Glutamatergic neuron (in vitro differentiated cells): ENCODE data around the gene LHFPL4. TPM values are rescaled to one million over a fixed set of nuclear protein-coding genes. Genes with fewer than 3 reads are reported as not detected.
"Not testable (repeated sequence)": the region's sequence is repeated elsewhere in the genome, so short reads cannot be mapped to it uniquely, and the experiment has no call there.

Experiments
- DNase-seq: peaks from one replicate; pipeline ENCODE4 v3.0.0; 2022
- H3K27ac Mint-ChIP-seq: one replicate; pipeline ENCODE4 v1.8.0; 2020; ENCODE audit warnings: mild to moderate bottlenecking, mixed read lengths, inconsistent platforms; ENCODE audit not compliant: unreplicated experiment
- H3K27me3 Mint-ChIP-seq: one replicate; pipeline ENCODE4 v1.8.0; 2020; ENCODE audit warnings: mild to moderate bottlenecking, moderate library complexity, mixed read lengths, inconsistent platforms; ENCODE audit not compliant: unreplicated experiment
- H3K36me3 Mint-ChIP-seq: one replicate; pipeline ENCODE4 v1.8.0; 2020; ENCODE audit warnings: mild to moderate bottlenecking, mixed read lengths, inconsistent platforms; ENCODE audit not compliant: unreplicated experiment
- H3K4me1 Mint-ChIP-seq: one replicate; pipeline ENCODE4 v1.8.0; 2020; ENCODE audit warnings: mild to moderate bottlenecking, low read depth, mixed read lengths, inconsistent platforms; ENCODE audit not compliant: unreplicated experiment
- H3K4me3 Mint-ChIP-seq: one replicate; pipeline ENCODE4 v1.8.0; 2020; ENCODE audit warnings: mild to moderate bottlenecking, mixed read lengths, inconsistent platforms; ENCODE audit not compliant: unreplicated experiment
- H3K9me3 Mint-ChIP-seq: one replicate; pipeline ENCODE4 v1.8.0; 2020; ENCODE audit warnings: mild to moderate bottlenecking, moderate library complexity, mixed read lengths, inconsistent platforms; ENCODE audit not compliant: unreplicated experiment
- CTCF ChIP-seq: fragments of 200-600 bp; sonication (generic); IDR thresholded peaks from one replicate; pipeline ENCODE4 v1.5.0; 2021; ENCODE audit not compliant: partially characterized antibody, unreplicated experiment
- total RNA-seq: library from RNA; stranded (reverse); fragmentation: NEBNext Ultra II Directional; extraction: Animal tissue kit (Norgen Biotek cat#: 25700); gene quantifications from one replicate; pipeline ENCODE4 v1.2.1, GENCODE V29; 2021; ENCODE audit not compliant: unreplicated experiment

Gene LHFPL4
- total RNA-seq, 1 donor from 2014 or later = 23.4 TPM

DNA sequence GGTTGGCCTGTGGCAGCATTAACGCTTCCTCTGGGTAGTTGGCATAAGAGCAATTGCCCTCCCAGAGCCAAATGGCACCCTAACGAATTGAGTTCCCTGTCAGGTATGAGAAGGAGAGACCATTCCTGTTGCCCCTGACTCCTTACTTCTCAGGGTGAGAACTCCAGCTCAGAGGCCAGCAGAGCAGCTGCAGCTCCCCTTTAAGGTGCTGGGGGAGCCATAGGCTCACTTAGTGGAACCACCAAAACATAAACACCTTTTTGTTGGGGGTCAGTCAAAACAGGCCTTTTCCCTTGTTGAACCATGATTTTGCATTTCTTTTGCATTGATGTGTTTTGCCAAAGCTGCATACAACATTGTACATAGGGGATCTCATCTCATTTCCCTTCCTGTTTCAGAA, 28.1 kb upstream of the LHFPL4 start:
- TF ChIP-seq CTCF = no peak
- Mint-ChIP-seq H3K36me3 (peaks cover 5% of the 10 kb centered on the region), H3K9me3 (peaks cover 5% of the 10 kb centered on the region), H3K4me1 (no peaks in the 10 kb centered on the region), H3K4me3 (no peak overlapping the region), H3K27ac (no peak overlapping the region), H3K27me3 (no peaks in the 10 kb centered on the region)
- no peak for DNase-seq

DNA sequence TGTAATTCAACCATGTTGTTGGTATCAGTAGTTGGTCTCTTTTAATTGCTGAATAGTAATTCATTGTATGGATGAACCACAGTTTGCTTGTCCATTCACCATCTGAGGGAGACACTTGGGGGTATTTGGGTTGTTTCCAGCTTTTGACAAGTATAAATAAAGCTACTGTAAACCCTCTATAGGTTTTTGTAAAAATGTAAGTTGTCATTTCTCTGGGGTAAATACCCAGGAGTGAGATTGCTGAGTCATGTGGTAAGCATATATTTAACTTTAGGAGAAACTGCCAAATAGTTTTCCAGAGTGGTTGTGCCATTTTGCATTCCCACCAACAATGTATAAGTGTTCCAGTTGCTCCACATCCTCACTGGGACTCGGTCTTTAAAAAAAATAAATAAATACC, 15.4 kb upstream of the LHFPL4 start:
- Mint-ChIP-seq H3K27me3 (peaks cover 3% of the 10 kb centered on the region), H3K4me1 (no peaks in the 10 kb centered on the region), H3K36me3 (peaks cover 11% of the 10 kb centered on the region), H3K4me3 (no peak overlapping the region), H3K9me3 (peaks cover 2% of the 10 kb centered on the region), H3K27ac (no peak overlapping the region)
- no peak for DNase-seq
- TF ChIP-seq CTCF = no peak

DNA sequence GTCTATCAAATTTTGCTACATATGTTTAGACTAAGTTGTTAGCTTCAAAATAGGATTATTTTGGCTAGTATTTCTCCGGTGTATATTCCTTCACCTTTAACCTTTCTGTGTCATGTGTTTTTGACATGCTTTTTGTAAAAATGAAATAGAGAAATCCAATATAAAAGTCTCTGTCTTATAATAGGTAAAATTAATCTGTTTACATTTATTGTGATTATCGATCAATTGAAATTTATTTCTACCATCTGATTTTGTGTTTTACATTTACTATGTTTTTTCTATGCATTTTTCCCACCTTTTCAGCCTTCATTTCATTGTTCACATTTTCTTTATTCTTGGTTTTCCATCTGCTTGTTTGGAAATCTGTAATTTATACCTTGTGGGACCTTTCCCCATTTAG, 11.7 kb upstream of the LHFPL4 start:
- Mint-ChIP-seq H3K27ac (no peak overlapping the region), H3K9me3 (peaks cover 2% of the 10 kb centered on the region), H3K4me1 (no peaks in the 10 kb centered on the region), H3K4me3 (no peak overlapping the region), H3K27me3 (peaks cover 6% of the 10 kb centered on the region), H3K36me3 (peaks cover 19% of the 10 kb centered on the region)
- TF ChIP-seq CTCF = no peak
- no peak for DNase-seq

DNA sequence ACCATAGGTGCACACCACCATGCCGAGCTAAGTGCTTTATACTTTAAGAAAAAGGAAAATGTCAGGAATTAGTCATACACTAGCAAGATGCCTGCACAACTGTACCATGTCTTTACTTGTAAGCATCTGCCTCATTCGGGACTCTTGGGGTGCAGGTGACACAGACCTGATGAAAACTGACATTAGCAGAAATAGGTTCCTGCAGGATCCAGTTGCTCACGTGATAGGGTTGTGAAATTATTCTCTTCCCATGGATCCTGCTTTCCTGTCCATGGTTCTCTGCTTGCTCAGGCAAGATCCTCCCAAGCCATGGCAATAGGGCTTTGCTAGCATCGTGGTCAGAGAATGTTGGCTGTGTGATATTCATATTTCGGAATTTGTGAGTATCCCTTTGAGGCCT, 10.2 kb upstream of the LHFPL4 start:
- Mint-ChIP-seq H3K9me3 (peaks cover 2% of the 10 kb centered on the region), H3K36me3 (peaks cover 21% of the 10 kb centered on the region)

DNA sequence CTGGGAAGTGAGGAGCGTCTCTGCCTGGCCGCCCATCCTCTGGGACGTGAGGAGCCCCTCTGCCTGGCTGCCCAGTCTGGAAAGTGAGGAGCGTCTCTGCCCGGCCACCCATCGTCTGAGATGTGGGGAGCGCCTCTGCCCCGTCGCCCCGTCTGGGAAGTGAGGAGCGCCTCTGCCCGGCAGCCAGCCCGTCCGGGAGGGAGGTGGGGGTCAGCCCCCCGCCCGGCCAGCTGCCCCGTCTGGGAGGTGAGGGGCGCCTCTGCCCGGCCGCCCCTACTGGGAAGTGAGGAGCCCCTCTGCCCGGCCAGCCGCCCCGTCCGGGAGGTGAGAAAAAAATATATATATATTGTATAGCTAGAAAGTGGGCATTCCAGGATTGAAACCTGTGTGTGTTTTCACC, 6.4 kb upstream of the LHFPL4 start:
- not testable (repeated sequence) for H3K27ac Mint-ChIP-seq, DNase-seq, H3K4me3 Mint-ChIP-seq, H3K4me1 Mint-ChIP-seq, H3K27me3 Mint-ChIP-seq, H3K9me3 Mint-ChIP-seq
- peaks cover 12% of the 10 kb centered on the region for H3K36me3 Mint-ChIP-seq

More for the DNA sequence above, 10.2 kb upstream of the LHFPL4 start:
- Mint-ChIP-seq H3K27ac (no peak overlapping the region), H3K4me3 (no peak overlapping the region), H3K4me1 (no peaks in the 10 kb centered on the region), H3K27me3 (peaks cover 4% of the 10 kb centered on the region)
- no peak for DNase-seq
- TF ChIP-seq CTCF = no peak
